GM19463 (cell line): ENCODE measurements around the gene HEATR9.
"Not testable (repeated sequence)": the region's sequence is repeated elsewhere in the genome, so short reads cannot be mapped to it uniquely, and the experiment has no call there.

ENCODE experiments used
- ATAC-seq: cut with Tn5 transposase; IDR thresholded peaks from one replicate; pipeline ENCODE4 v1.9.1; 2021; ENCODE audit warnings: mild to moderate bottlenecking, moderate library complexity; ENCODE audit not compliant: unreplicated experiment

HEATR9 gene

GRCh38 chr17:35868737-35869136, at the start of gene HEATR9:
Gene HEATR9 (minus strand): TSS chr17:35868891. CDS start chr17:35868742, 149 bp downstream.
- no peak for ATAC-seq

DNA sequence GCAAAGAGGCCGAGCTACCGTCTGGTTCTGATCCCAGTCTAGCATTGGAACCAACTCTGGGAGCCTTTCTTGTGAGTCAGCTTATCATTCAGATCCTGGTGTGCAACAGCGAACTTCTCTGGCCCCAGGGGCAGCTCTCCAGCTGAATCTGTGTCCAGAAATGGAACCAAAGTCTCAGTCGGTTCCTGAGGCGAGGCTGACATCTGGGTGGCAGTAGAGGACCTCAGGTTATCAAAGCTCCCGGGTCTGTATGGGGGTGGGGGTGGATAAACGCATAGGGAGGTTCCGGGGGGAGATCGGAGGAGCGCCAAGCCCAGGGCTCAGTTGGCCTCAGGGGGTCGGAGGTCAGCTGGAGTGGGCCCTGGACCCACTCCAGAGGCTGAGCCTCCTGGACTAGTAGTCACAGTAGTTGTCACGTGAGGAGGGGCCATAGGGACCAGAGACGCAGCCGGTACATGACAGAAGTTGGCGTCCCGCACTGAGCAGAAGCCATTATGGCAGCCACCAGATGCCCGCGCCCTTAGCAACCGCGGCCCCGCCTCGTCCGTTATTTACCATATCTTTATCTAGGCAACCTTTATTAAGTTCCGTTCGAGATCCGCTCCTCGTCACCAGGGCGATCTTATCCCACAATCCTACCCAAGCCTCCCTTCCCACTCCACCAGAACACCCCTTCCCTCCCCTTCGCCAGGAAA, 49.0 kb upstream of the HEATR9 start:
- ATAC-seq: no peak

DNA sequence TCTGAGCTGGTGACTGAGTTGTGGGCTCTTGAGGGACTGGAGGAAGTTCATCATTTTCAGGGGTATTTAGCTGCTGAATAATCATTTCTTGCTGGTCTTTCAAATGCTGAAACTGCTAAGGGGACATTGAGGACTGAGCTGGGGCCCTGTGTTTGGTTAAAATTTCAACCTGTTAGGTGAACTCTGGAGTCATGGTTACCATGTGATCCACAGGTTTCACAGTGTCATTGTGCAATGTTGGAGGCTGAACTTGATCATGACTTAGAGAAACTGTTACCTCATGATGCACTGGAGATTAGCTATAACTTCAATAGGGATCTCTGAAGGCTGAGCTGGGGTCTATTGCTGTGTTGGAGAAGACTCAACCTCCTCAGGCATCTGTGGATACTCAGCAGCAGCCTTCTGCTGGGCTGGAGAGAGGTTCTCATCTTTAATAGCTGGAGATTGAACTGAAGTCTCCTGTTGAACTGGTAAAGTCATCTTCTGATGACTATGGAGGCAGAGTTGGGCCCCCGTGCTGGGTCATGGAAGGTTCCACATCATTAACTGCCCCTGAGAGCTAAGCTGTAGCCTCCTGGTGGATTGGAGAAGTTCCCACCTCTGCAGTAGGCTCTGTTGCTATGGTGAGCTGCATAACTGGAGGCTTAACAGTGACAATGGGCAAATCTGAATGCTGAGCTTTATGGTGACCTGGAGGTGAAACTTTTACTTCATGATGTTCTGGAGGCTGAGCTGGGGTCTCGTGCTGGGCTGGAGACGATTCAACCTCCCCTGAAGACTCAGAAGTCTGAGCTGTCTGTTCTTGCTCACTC, 46.7 kb upstream of the HEATR9 start:
- no peak for ATAC-seq

GRCh38 chr17:35914354-35914753, 45.7 kb upstream of the HEATR9 start:
- no peak for ATAC-seq

GRCh38 chr17:35913609-35914008, 44.9 kb upstream of the HEATR9 start:
- ATAC-seq: no peak

GRCh38 chr17:35912942-35913341, 44.3 kb upstream of the HEATR9 start:
- no peak for ATAC-seq

DNA sequence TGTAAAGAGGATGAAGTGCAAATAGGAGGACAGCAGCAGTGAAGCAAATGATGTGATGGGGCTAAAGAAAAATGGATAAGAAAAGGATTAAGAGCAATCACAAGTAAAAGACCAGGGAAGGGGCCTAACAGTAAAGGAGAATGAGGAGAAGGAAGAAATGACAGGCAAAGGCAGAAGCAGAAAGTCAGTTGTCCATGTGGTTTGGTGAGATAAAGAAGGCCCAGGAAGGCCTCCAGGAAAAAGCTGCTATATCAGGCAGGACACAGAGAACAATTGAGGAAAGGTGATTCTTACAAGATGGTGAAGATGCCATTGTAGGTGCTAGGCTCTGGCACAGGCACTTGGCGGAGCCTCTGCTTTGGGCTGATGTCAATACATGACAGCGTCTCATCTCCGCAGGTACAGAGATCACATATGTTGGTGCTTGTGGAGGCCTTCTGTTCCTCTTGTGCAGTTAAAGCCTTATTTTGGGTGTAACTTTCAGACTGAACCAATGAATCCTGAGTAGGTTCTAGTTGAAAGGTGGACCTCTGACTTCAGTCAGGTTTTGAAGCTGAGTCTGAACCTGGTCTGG, 43.7 kb upstream of the HEATR9 start:
- ATAC-seq: no peak

GRCh38 chr17:35909408-35909807, 40.7 kb upstream of the HEATR9 start:
- ATAC-seq: no peak

DNA sequence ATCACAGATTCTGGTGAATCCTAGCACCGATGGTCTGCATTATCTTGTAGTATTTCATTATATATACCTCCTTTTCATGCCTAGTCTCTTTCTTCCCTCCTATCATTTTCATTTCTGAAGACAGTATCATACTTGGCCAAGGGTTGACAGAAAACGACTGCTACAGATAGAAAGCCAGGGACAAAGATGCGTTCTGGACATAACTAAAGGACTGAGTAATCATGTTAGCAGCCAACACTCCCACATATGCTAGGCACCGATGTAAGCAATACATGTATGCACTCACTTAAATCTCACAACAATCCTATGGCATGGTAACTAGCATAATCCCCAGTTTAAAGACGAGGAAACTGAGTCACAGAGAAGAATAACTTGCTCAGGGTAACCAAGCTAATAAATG, 39.0 kb upstream of the HEATR9 start:
- ATAC-seq: no peak

DNA sequence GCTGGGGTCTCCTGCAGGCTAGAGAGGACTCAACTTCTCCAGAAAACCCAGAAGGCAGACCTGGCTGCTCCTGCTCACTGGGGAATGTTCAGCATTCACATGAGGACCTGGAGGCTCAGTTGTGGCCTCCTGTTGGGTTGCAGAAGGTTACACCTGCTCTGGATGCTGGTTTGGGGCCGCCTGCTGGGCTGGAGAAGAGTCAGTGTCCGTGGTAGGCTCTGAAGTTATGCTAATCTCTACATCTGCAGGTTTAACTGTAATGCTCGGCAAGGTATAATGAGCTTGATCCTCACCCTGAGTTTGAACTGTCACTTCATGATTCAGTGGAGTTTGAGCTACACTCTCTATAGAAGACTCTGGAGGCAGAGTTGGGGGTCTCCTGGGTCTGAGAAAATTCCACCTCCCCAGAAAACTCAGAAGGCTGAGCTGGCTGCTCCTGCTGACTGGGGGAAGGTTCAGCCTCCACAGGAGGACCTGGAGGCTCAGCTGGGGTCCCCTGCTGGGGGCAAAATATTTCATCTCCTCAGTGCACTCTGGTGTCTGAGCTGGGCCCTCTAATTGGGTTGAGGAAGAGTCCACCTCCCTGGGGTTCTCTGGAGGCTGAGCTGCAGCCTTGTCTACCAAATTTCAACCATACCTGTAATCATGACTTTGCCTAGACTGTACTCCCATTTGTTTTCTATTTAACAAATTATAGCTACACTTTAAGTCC, 38.4 kb upstream of the HEATR9 start:
- no peak for ATAC-seq

DNA sequence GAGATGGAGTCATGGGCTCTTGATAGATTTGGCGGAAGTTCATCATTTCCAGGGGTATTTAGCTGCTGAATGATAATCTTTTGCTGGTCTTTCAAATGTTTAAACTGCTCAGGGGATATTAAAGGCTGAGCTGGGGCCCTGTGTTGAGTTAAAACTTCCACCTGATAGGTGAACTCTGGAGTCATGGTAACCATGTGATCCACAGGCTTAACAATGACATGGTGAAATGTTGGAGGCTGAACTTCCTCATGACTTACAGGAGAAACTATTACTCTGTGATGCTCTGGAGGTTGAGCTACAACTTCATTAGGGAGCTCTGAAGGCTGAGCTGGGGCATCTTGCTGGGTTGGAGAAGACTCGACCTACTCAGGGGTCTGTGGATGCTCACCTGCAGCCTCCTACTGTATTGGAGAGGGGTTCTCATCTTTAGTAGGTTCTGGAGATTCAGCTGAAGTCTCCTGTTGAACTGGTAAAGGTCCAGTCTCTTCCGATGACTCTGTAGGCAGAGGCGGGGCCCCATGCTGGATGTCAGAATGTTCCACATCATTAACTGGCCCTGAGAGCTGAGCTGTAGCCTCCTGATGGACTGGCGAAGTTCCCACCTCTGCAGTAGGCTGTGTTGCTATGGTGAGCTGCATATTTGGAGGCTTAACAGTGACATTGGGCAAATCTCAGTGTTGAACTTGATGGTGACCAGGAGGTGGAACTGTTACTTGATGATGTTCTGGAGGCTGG, 37.7 kb upstream of the HEATR9 start:
- no peak for ATAC-seq

DNA sequence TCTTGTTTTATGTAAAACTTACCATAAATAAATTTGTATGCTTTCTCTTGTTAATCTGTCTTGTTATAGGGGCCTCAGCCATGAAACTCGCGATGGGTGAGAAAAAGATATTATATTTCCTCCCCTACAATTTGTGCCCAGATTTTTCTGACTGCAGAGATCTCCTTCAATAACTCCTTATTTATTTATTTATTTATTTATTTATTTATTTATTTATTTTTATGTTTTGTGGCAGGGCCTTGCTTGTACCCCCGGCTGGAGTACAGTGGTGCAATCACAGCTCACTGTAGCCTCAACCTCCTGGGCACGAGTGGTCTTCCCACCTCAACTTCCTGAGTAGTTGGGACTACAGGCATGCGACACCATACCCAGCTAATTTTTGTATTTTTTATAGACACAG, 34.8 kb upstream of the HEATR9 start:
- no peak for ATAC-seq

DNA sequence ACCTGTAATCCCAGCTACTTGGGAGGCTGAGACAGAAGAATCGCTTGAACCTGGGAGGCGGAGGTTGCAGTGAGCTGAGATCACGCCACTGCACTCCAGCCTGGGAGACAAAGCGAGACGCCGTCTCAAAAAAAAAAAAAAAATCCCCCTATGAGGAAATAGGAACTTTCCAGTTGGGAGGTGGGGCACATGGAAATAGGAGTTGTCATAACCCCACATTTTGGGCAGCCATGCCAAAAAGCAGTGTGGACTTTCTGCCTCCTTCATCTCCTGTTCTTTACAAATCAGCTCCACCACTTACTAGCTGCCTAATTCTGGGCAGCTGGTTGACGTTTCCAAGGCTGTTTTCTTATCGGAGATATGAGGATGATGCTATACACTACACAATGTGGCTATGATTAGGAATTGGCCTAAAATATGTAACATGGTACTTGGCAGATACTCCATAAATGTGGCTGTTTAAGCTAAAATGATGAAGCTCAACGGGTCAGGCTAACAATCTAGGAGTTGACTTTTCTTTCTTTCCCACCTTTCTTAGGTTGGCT, 33.0 kb upstream of the HEATR9 start:
- ATAC-seq: no peak

GRCh38 chr17:35900708-35901480, 32.2 kb upstream of the HEATR9 start:
- ATAC-seq: no peak

GRCh38 chr17:35900280-35900679, 31.6 kb upstream of the HEATR9 start:
- no peak for ATAC-seq

DNA sequence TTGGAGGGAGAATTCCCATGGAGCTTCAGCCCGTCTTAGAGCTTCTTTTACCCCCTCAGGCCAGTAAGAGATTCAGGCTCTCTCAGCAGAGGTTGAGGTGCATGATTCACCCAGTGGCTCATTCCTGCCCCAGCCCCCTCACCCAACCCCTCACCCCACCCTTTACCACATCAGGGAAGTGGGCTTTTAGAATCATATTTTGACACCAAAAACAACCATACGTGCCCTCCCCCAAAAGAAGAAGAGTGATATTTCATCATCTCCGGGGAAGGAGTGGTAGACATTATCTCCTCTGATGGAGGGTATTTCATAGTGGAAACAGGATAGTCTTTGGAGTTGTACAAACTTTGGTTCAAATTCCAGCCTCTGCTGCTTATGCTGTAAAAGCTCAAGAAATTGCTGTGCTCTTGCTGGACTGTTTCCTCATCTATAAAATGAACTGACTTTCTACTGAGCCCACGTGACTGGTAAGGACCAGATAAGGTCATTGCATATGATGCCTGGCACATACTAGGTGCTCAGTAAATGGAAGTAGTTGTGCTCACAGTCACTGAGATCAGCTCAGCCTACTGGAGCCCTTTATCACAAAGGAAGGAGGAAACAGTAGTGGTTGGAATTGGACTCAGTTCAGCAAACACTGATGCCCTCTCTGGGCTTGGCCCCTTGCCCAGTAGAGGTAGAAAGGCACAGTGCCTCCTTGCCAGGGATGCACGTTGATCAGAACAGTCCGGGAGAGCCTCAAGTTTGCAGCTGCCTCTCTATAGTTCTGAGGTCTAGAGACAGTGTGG, 29.8 kb upstream of the HEATR9 start:
- ATAC-seq: no peak

GRCh38 chr17:35897772-35898171, 29.1 kb upstream of the HEATR9 start:
- ATAC-seq: not testable (repeated sequence)

DNA sequence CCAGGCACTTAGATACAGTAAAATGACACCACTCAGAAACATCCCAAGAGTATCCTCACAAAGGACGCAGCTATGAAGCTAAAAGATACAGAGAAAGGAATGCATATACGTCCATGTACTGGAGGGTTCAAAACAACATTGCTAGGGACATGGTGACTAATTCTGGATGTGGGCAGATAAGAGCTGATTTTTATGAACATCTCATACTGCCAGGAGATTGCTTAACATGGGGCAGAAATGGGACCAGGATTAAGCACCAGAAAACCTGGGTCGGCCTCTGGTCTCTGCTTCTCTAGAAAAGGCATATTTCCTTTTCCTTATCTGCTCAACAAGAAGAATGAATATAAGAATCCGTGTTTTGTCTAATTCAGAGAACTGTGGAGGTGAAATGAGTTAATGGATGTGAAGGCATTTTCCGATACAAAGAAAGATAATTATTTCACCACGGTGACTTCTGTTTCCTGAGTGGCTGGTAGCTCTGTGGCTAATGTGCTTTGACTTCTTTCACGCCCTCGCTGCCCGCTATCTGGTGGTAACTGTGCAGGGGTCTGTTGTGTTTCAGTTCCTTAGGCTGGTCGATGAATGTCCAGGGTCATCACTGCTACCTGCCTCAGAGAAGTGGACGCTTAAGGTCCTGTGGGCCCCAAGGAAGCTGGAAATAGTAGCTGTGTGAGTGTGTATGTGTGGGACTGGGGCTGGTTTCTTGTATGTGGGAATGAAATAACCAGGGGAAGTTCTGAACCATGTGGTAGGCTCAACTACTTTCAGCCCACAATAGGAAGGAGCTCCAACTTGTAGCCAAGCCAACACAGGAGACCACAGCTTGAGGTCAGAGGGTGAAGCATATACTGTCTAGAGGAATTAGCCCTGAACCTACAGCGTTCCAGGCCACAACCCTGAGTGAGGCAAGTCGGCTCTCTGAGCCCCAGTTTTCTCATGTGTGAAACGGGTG, 27.2 kb upstream of the HEATR9 start:
- ATAC-seq: peak; percentile 71
